HepG2 (cell line): ENCODE measurements around the gene MGAT2. TPM values are rescaled to one million over a fixed set of nuclear protein-coding genes. Genes with fewer than 3 reads are reported as not detected.

Experiments used
- DNMT3B ChIP-seq: conservative IDR thresholded peaks from 2 replicates; pipeline ENCODE4 v1.6.1; 2016; ENCODE audit warnings: missing biosample characterization, control low read depth
- GRHL1 ChIP-seq: sonication (generic); formaldehyde crosslinking; conservative IDR thresholded peaks from 2 replicates; pipeline ENCODE4 v1.8.0; 2022; ENCODE audit warnings: missing genetic modification reagents
- HES4 ChIP-seq: sonication (generic); formaldehyde crosslinking; IDR thresholded peaks from 2 replicates; pipeline ENCODE4 v1.9.0; 2021; ENCODE audit warnings: mild to moderate bottlenecking, missing genetic modification reagents, borderline replicate concordance
- HMGXB3 ChIP-seq: sonication (generic); formaldehyde crosslinking; IDR thresholded peaks from 2 replicates; pipeline ENCODE4 v1.4.0; 2020; ENCODE audit warnings: missing genetic modification reagents, borderline replicate concordance
- HOXD1 ChIP-seq: sonication (generic); formaldehyde crosslinking; IDR thresholded peaks from 2 replicates; pipeline ENCODE4 v1.5.0; 2020; ENCODE audit warnings: missing genetic modification reagents
- KLF15 ChIP-seq: sonication (generic); formaldehyde crosslinking; IDR thresholded peaks from 2 replicates; pipeline ENCODE4 v1.8.1; 2023; ENCODE audit warnings: borderline replicate concordance, mild to moderate bottlenecking, inconsistent platforms, missing genetic modification reagents, mixed read lengths
- MAFF ChIP-seq: IDR thresholded peaks from 2 replicates; pipeline ENCODE4 v1.6.1; 2011; ENCODE audit warnings: low read depth, low read length, improper control_type of control experiment
- MBNL3 ChIP-seq: fragments of 250-450 bp; sonication (Bioruptor Pico); conservative IDR thresholded peaks from 2 replicates; pipeline ENCODE4 v1.8.0; 2022; ENCODE audit warnings: mild to moderate bottlenecking, inconsistent platforms
- MEIS1 ChIP-seq: sonication (generic); formaldehyde crosslinking; IDR thresholded peaks from 2 replicates; pipeline ENCODE4 v1.9.0; 2021; ENCODE audit warnings: mild to moderate bottlenecking, missing genetic modification reagents, moderate library complexity, borderline replicate concordance
- MTF1 ChIP-seq: sonication (generic); formaldehyde crosslinking; IDR thresholded peaks from 2 replicates; pipeline ENCODE4 v1.5.0; 2020; ENCODE audit warnings: missing genetic modification reagents
- MXI1 ChIP-seq: IDR thresholded peaks from 3 replicates; pipeline ENCODE4 v1.6.1; 2012; ENCODE audit warnings: low read depth, low read length, inconsistent platforms, borderline replicate concordance
- PBX3 ChIP-seq: sonication (generic); formaldehyde crosslinking; IDR thresholded peaks from 2 replicates; pipeline ENCODE4 v1.8.1; 2023; ENCODE audit warnings: missing genetic modification reagents, inconsistent platforms, borderline replicate concordance
- PHF5A ChIP-seq: IDR thresholded peaks from one replicate; pipeline ENCODE4 v1.6.1; 2018; ENCODE audit warnings: low read depth, missing genetic modification reagents; ENCODE audit not compliant: unreplicated experiment
- RFXANK ChIP-seq: IDR thresholded peaks from 2 replicates; pipeline ENCODE4 v1.6.1; 2016
- SALL1 ChIP-seq: sonication (generic); formaldehyde crosslinking; IDR thresholded peaks from 2 replicates; pipeline ENCODE4 v1.8.0; 2022; ENCODE audit warnings: mild to moderate bottlenecking, missing genetic modification reagents
- SMAD3 ChIP-seq: sonication (generic); formaldehyde crosslinking; IDR thresholded peaks from 2 replicates; pipeline ENCODE4 v1.4.0; 2020; ENCODE audit warnings: missing genetic modification reagents
- SNRNP70 ChIP-seq: fragments of 200-400 bp; formaldehyde crosslinking; IDR thresholded peaks from 2 replicates; pipeline ENCODE4 v1.6.1; 2017; ENCODE audit warnings: mild to moderate bottlenecking, low read depth, low read length, moderate library complexity
- TOE1 ChIP-seq: sonication (generic); formaldehyde crosslinking; IDR thresholded peaks from 2 replicates; pipeline ENCODE4 v1.4.0; 2020; ENCODE audit warnings: mild to moderate bottlenecking, missing genetic modification reagents
- XRCC5 ChIP-seq: fragments of 200-400 bp; formaldehyde crosslinking; optimal IDR thresholded peaks from 2 replicates; pipeline ENCODE3; 2017; ENCODE audit warnings: mild to moderate bottlenecking, low read length
- ZNF280B ChIP-seq: sonication (generic); formaldehyde crosslinking; IDR thresholded peaks from 2 replicates; pipeline ENCODE4 v1.5.0; 2020; ENCODE audit warnings: missing genetic modification reagents, mild to moderate bottlenecking, borderline replicate concordance
- ZNF614 ChIP-seq: IDR thresholded peaks from 2 replicates; pipeline ENCODE4 v1.6.1; 2018; ENCODE audit warnings: missing biosample characterization, missing genetic modification reagents, inconsistent platforms, borderline replicate concordance
- polyA plus RNA-seq, 8 experiments: library from polyadenylated mRNA; depleted of rRNA in 3 of 8; stranded (reverse) in 7 of 8; unstranded in 1 of 8; fragments of >200 nt; fragmentation: Illumina TruSeq in 4 of 8; extraction: Trizol in 4 of 8; gene quantifications; 2 replicates each; pipeline versions ENCODE4 v1.2.1 to v1.2.3, GENCODE V29; 2011 to 2016; ENCODE audit warnings: low read depth in 4 of 8, missing spikeins in 1 of 8, mixed read lengths in 1 of 8; ENCODE audit not compliant: insufficient read depth in 1 of 8
- total RNA-seq, 5 experiments: library from RNA; depleted of rRNA; stranded (reverse); fragments of >200 nt; fragmentation: Illumina TruSeq; extraction: Trizol; gene quantifications; 2 replicates each; pipeline ENCODE4 v1.2.3, GENCODE V29; 2016; ENCODE audit warnings: low read depth in 1 of 5

MGAT2 gene
- total and polyA plus RNA-seq, 2 of the 13 experiments (the other 11 are each of a cell fraction or from before 2014, with no cell fraction given): 12.9 to 51.9 TPM

- peak; percentile 41; the same call in 1 of the 2 replicates for TF ChIP-seq ZNF280B
- peak; percentile 92 for TF ChIP-seq HES4 (CRISPR knock-in tag)
- TF ChIP-seq GRHL1 (CRISPR knock-in tag): no peak
- no peak for TF ChIP-seq MBNL3 (CRISPR knock-in tag)
- no peak for TF ChIP-seq SNRNP70
- no peak for TF ChIP-seq PHF5A (CRISPR knock-in tag)
- TF ChIP-seq TOE1 (CRISPR knock-in tag): 0 out of 2 replicates have a peak, but pooled peaks have one; percentile 1
- no peak for TF ChIP-seq RFXANK
- 0 out of 2 replicates have a peak, but pooled peaks have one; percentile 70 for TF ChIP-seq HOXD1
- peak; percentile 31 for TF ChIP-seq MXI1
- TF ChIP-seq SMAD3 (CRISPR knock-in tag): no peak
- 0 out of 2 replicates have a peak, but pooled peaks have one; percentile 22 for TF ChIP-seq PBX3 (CRISPR knock-in tag)
- TF ChIP-seq XRCC5: no peak
- TF ChIP-seq HMGXB3 (CRISPR knock-in tag): no peak
- no peak; the same call in 1 of the 2 replicates for TF ChIP-seq ZNF614 (CRISPR knock-in tag)
- TF ChIP-seq MTF1 (CRISPR knock-in tag): no peak
- no peak for TF ChIP-seq MAFF
- TF ChIP-seq DNMT3B: no peak
- TF ChIP-seq KLF15: no peak; the same call in 1 of the 2 replicates
- TF ChIP-seq SALL1: no peak; the same call in 1 of the 2 replicates
- TF ChIP-seq MEIS1 (CRISPR knock-in tag): no peak
Observed at GRCh38 chr14:49634547-49635334, 14.1 kb downstream of the MGAT2 start, which contains the start of gene DNAAF2 (continued).
